COR-L47 (cell line): ENCODE measurements around the gene MCM8.
"Not testable (repeated sequence)": the region's sequence is repeated elsewhere in the genome, so short reads cannot be mapped to it uniquely, and the experiment has no call there.

Source experiments
- DNase-seq: peaks from one replicate; lab custom pipeline; 2025; lab: John Stamatoyannopoulos, UW

MCM8 gene

GRCh38 chr20:6006603-6006949 lies 56.1 kb downstream of the MCM8 start:
- DNase-seq: no peak

- no peak for DNase-seq
Observed at GRCh38 chr20:6007094-6007528, 56.7 kb downstream of the MCM8 start.

DNA sequence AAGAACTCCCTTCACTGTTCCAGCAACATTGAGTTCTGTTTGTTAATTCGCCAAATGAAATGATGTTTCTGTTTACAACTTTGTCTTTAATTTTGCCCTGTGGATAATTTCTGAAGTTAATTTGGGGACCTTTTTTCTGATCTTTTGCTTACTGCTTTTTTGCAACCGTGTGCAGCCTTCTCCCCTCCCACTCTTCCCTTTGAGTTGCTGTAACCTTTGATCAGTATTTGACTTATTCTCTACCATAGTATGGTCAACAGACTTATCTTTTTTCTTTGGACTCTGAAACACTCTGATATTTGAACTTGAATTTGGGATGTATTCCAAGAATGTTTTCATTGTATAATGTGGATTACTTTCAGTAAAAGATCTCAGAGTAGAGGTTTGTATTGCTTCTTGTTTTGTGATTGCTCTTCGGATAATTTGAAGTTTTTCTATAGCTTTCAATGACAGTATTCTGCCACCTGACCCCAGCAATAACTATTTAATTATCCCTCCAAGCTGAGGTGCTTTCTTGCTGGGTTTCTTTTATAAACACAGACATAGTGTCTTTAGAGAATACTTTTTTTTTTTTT lies 57.2 kb downstream of the MCM8 start:
- no peak for DNase-seq

DNA sequence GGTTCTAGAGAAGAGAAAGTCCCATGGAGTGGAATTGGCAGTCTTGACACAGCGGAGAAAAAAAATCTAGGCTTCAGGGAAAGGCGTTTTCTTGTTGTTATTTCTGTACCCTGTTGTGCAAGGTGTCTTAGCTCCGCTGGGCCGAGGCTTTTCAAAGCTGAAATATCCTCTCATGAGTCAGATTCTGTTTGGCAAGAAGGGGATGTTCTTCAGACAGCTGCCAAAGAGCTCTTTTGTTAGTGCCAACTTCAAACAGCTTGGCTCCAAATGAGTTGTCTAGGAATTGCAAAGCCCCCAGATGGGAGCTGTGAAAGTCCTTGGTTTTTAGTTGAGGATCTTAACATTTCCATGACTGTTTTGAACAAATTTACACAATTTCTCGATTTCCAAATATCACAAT lies 57.8 kb downstream of the MCM8 start:
- no peak for DNase-seq

GRCh38 chr20:6012179-6012578 lies 61.7 kb downstream of the MCM8 start:
- no peak for DNase-seq

GRCh38 chr20:6014017-6014416 lies 63.6 kb downstream of the MCM8 start:
- DNase-seq: no peak

DNA sequence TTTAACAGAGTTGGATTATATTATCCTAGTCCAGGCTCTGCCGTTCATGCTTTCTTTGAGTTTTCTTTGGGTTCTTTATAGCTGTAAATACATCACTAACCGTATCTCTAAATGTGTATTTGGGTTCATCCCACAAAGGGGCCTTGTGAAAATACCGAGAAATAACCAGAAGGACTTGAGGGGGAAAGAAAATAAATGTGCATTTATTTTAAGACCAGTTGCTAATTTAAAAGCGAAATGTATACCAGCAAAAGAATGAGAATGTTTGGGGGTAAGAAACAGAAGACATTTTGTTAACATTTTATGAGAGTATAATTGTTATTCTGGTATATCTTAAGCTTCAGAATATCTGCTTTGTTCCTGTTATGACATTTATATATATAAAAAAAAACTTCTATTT lies 64.5 kb downstream of the MCM8 start:
- no peak for DNase-seq

- no peak for DNase-seq
Observed at GRCh38 chr20:6017467-6017866, 67.0 kb downstream of the MCM8 start.

DNA sequence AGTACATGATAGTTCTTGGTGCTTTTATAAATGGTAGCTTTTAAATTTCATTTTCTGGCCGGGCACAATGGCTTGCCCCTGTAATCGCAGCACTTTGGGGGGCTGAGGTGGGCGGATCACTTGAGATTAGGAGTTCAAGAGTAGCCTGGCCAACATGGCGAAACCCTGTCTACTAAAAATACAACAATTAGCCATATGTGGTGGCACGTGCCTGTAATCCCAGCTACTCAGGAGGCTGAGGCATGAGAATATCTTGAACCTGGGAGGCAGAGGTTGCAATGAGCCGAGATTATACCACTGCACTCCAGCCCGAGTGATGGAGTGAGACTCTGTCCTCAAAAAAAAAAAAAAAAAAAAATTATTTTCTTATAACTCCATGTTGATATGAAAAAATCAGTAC lies 67.4 kb downstream of the MCM8 start:
- DNase-seq: no peak

GRCh38 chr20:6024768-6025167 lies 74.3 kb downstream of the MCM8 start:
- DNase-seq: no peak

DNA sequence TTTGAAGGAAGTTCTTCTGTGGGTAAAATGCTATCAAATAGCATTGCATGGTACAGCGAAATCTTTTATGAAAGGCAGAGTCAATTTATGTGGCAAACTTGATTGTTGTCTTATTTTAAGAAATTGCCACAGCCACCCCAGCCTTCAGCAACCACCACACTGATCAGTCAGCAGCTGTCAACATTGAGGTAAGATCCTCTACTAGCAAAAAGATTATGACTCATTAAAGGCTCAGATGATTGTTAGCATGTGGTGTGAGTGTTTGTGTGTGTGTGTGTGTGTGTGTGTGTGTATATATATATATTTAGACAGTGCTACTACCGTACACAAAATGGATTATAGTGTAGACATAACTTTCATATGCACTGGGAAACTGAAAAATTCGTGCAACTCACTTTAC lies 75.6 kb downstream of the MCM8 start:
- DNase-seq: no peak

GRCh38 chr20:6028818-6029217 lies 78.4 kb downstream of the MCM8 start:
- DNase-seq: no peak

GRCh38 chr20:6029538-6029937 lies 79.1 kb downstream of the MCM8 start:
- no peak for DNase-seq

- no peak for DNase-seq
Observed at GRCh38 chr20:6030453-6031080, 80.1 kb downstream of the MCM8 start.

DNA sequence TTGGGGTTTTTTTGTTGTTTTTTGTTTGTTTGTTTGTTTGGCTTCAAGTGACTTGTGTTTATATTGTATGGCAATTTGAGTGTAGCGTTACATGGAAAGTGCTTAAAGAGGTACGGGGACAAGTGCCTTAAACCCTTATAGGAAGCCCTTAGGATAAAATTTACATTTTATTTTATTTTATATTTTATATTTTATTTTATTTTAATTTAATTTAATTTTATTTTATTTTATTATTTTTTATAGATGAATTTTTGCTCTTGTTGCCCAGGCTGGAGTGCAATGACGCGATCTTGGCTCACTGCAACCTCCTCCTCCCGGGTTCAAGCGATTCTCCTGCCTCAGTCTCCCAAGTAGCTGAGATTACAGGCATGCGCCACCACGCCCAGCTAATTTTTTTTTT lies 82.5 kb downstream of the MCM8 start:
- DNase-seq: not testable (repeated sequence)

GRCh38 chr20:6034134-6034969 lies 83.9 kb downstream of the MCM8 start:
- DNase-seq: no peak

GRCh38 chr20:6036213-6036612 lies 85.8 kb downstream of the MCM8 start:
- no peak for DNase-seq

DNA sequence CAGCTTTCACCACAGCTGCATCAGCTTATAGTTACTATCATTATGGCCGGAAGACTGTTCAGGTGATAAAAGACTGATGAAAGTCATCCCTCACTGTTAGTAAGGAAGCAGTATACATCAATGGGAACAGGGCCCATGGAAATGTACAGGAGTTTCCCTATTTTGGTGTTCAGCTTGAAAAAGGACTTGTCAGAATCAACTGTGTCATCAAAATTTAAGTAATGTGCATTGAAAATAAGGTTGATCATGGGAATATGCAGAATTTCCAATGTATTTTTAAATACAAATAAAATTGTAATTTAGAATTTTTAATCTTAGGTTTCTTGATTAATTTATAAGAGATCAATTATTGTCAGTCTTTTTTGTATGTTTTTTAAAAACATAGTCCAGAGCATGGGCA lies 86.6 kb downstream of the MCM8 start:
- no peak for DNase-seq

GRCh38 chr20:6038256-6038655 lies 87.8 kb downstream of the MCM8 start:
- no peak for DNase-seq

- no peak for DNase-seq
Observed at GRCh38 chr20:6039766-6040165, 89.3 kb downstream of the MCM8 start.

DNA sequence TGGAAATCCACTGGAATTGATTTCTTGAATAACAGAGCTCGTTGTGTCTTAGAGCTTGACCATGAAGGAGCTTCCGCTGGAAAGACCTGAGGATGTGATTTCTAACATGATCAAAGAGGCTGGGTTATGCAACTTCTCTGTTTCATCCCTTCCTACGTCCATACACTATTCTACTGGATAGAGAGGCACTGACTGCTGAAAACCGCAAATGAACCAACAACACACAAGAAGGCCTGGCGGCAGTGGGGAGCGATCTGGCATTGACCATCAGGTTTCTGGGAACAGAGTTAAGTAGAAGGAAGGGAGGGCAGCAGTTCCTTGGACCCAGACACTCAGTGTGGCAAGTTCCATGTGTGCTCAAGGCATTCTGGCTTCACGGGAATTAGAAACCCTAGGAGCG lies 90.1 kb downstream of the MCM8 start:
- DNase-seq: no peak

- DNase-seq: no peak
Observed at GRCh38 chr20:6040958-6041807, 90.7 kb downstream of the MCM8 start.
